ENCODE data around the gene CDKAL1. TPM values are rescaled to one million over a fixed set of nuclear protein-coding genes. Genes with fewer than 3 reads are reported as not detected.
A peak's percentile ranks its signal among the peaks of the same experiment; 100 is the strongest.
"Not testable (repeated sequence)": the region's sequence is repeated elsewhere in the genome, so short reads cannot be mapped to it uniquely, and the experiment has no call there.

Gene CDKAL1
- total RNA-seq, 2 donors from 2014 or later, result 12.1 to 19.0 TPM

DNA sequence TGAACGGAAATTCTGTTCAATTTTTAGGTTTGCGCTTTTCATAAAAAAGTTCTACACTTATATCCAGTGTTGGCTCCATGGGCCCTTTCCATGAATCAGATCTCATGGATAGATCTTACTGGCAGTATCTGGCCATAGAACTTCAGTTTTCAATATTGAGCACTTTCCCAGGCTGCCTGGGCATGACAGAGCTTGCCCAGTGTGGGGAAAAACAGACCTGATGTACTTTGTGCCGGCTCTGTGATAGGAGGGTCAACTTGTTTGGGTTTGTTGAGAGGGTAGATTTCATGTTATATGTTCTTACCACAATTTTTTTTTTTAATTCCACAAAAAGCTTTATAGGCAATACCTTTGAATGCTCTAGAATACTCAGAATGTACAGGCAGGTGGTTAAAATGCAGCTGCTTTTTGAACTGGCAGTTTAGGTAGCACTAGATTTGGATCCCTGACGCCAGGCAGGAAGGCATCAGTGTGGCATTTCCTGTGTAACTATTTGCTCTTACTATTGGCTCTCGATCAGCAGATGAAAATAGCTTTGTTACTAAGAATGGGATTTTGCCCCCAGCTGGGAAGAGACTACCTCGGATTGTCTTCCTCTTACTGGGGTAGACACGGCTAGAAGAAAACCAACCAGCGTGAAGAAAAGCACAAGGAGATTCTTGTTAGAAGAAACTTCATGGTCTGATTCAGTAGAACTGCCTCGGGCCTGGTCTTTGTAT is 654.4 kb downstream of the CDKAL1 start:
- no peak for TF ChIP-seq POLR2AphosphoS5 (IDR thresholded peaks at IDR 0.05)
- peak; percentile 44 for DNase-seq (ENCODE audit: low spot score)
- Histone ChIP-seq H3K36me3 (no peaks in the 10 kb centered on the region), H3K27me3 (replicated peaks; ENCODE audit: insufficient read depth) (no peaks in the 10 kb centered on the region), H3K4me3 (no peak overlapping the region), H3K4me1 (replicated peaks) (no peaks in the 10 kb centered on the region), H3K27ac (no peak overlapping the region), H3K9me3 (no peaks in the 10 kb centered on the region)
- WGBS, result 55% methylated on average over 9 of the region's 9 CpGs
- intact Hi-C loops (cut with DNase I), result no loop called here

DNA sequence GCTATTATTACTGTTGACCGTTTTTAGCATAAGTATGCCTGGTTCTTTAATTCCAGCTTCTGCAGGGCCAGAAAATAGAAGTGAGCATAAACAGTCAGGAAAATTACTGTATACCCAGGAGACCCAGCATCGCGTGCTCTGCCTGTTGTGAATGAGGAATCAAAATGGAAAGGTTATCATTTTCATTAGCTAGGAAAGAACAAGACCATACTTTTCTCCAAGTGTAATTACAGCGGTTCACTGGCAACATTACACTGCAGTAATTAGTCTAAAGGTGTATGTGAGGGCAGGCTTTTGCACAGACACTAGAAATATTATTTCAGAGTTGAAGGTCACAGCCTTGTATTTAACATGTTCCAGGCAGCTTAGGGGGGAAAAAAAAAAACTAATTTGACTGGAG is 655.5 kb downstream of the CDKAL1 start:
- no peak overlapping the region for H3K27ac ChIP-seq
- no peaks in the 10 kb centered on the region for H3K36me3 ChIP-seq
- no peak for TF ChIP-seq POLR2A (IDR thresholded peaks at IDR 0.05)
- TF ChIP-seq, protein P1, sequence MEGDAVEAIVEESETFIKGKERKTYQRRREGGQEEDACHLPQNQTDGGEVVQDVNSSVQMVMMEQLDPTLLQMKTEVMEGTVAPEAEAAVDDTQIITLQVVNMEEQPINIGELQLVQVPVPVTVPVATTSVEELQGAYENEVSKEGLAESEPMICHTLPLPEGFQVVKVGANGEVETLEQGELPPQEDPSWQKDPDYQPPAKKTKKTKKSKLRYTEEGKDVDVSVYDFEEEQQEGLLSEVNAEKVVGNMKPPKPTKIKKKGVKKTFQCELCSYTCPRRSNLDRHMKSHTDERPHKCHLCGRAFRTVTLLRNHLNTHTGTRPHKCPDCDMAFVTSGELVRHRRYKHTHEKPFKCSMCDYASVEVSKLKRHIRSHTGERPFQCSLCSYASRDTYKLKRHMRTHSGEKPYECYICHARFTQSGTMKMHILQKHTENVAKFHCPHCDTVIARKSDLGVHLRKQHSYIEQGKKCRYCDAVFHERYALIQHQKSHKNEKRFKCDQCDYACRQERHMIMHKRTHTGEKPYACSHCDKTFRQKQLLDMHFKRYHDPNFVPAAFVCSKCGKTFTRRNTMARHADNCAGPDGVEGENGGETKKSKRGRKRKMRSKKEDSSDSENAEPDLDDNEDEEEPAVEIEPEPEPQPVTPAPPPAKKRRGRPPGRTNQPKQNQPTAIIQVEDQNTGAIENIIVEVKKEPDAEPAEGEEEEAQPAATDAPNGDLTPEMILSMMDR (IDR thresholded peaks at IDR 0.05), result no peak
- no peak for TF ChIP-seq POLR2AphosphoS5 (IDR thresholded peaks at IDR 0.05)
- intact Hi-C loops (cut with DNase I), result no loop called here
- H3K4me1 ChIP-seq (replicated peaks), result no peaks in the 10 kb centered on the region
- H3K27me3 ChIP-seq (replicated peaks; ENCODE audit: insufficient read depth), result no peaks in the 10 kb centered on the region
- no peaks in the 10 kb centered on the region for H3K9me3 ChIP-seq
- H3K4me3 ChIP-seq, result no peak overlapping the region
- 92% methylated on average over 4 of the region's 4 CpGs for WGBS
- DNase-seq (ENCODE audit: low spot score), result no peak

DNA sequence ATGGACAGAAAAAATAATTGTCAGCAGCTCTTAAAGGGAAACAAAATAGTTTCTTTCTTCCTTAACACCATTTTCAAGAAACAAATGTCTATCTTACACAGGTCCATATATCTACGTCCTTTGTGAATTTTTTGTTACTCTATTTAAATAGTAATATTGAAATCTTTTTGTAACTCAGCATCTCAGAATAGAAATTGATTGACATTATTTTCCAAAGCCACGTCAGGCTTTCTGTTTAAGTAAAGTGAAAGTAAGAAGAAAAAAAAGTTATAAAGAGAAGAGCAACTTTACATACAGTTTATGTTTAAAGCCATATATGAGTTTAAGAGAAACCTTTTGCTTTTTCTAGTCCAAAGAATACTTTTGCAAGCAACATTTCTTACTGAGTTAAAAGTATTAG is 656.4 kb downstream of the CDKAL1 start:
- intact Hi-C loops (cut with DNase I), result no loop called here
- no peaks in the 10 kb centered on the region for H3K27me3 ChIP-seq (replicated peaks; ENCODE audit: insufficient read depth)
- no peak overlapping the region for H3K4me3 ChIP-seq
- H3K4me1 ChIP-seq (replicated peaks), result no peaks in the 10 kb centered on the region
- WGBS, result 86% methylated on average over 2 of the region's 2 CpGs
- H3K9me3 ChIP-seq, result no peaks in the 10 kb centered on the region
- no peak overlapping the region for H3K27ac ChIP-seq
- no peaks in the 10 kb centered on the region for H3K36me3 ChIP-seq
- no peak for DNase-seq (ENCODE audit: low spot score)
- TF ChIP-seq POLR2AphosphoS5 (IDR thresholded peaks at IDR 0.05) (no peak), POLR2A (IDR thresholded peaks at IDR 0.05) (no peak)
- TF ChIP-seq, protein P1 (IDR thresholded peaks at IDR 0.05), result no peak

DNA sequence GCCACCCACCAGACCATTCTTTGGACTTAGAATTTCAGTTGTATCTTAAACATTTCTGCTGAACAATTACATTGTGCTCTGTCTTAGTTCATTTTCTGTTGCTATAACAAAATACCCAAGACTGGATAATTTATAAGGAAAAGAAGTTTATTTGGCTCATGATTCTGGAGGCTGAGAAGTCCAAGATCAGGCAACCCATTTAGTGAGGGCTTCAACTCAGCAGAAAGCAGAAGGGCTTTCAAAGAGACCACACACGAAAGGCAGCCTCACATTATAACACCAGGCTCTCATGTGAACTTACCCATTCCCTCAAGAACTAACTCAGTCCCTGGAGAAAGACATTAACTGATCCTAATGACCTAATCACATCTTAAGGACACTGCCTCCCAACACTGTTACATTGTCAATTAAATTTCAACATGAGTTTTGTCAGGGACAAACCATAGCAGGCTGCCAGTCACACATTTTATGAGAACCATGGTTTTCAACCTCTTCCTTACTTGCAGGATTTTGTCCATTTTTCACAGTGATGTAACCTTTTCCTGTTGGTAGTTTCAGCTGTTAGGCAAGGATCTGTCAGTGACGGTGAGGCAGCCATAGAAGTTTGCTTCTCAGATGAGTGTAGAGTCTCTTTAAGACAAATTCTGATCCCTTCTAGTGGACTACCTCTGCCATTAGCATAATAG is 659.7 kb downstream of the CDKAL1 start:
- 96% methylated on average over 2 of the region's 2 CpGs for WGBS
- Histone ChIP-seq H3K4me3 (no peak overlapping the region), H3K27ac (no peak overlapping the region), H3K36me3 (no peaks in the 10 kb centered on the region), H3K27me3 (replicated peaks; ENCODE audit: insufficient read depth) (no peaks in the 10 kb centered on the region), H3K9me3 (no peaks in the 10 kb centered on the region), H3K4me1 (replicated peaks) (no peaks in the 10 kb centered on the region)
- intact Hi-C loops (cut with DNase I), result no loop called here
- TF ChIP-seq POLR2A (IDR thresholded peaks at IDR 0.05) (no peak), POLR2AphosphoS5 (IDR thresholded peaks at IDR 0.05) (no peak)
- TF ChIP-seq, protein P1 (IDR thresholded peaks at IDR 0.05), result no peak
- DNase-seq (ENCODE audit: low spot score), result no peak

DNA sequence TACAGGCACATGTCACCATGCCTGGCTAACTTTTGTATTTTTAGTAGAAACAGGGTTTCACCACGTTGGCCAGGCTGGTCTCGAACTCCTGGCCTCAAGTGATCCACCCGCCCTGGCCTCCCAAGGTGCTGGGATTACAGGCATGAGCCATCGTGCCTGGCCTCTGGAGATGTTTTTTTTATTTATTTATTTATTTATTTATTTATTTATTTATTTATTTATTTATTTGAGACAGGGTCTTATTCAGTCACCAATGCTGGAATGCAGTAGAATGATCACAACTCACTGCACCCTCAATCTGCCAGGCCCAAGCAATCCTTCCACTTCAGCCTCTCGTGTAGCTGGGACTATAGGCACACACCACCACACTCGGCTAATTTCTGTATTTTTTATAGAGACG is 661.0 kb downstream of the CDKAL1 start:
- H3K4me3 ChIP-seq; DNase-seq (ENCODE audit: low spot score); H3K4me1 ChIP-seq (replicated peaks); H3K36me3 ChIP-seq; H3K9me3 ChIP-seq; H3K27ac ChIP-seq; intact Hi-C loops (cut with DNase I); H3K27me3 ChIP-seq (replicated peaks; ENCODE audit: insufficient read depth): not testable (repeated sequence)
- WGBS, result 97% methylated on average over 7 of the region's 7 CpGs

Data from prostate gland (tissue), 2 donors.